CD4-positive, CD25-positive, alpha-beta regulatory T cell (primary cell): Measurements from ENCODE around the gene NEDD8. TPM values are rescaled to one million over a fixed set of nuclear protein-coding genes. Genes with fewer than 3 reads are reported as not detected.

ENCODE experiments used
- ATAC-seq, 2 donors: fragments of 150-1000 bp; cut with Tn5 transposase; one replicate each; pipeline ENCODE4 v1.10.0; 2021; ENCODE audit warnings: low read depth in 2 of 2, moderate number of reproducible peaks in 2 of 2, moderate library complexity in 1 of 2
- DNase-seq, 3 donors: peaks; one replicate each; pipeline versions ENCODE4 v3.0.0 to v3.0.0-alpha.2; 2012 to 2022; ENCODE audit warnings: mixed read lengths in 1 of 3
- H3K27ac ChIP-seq: one replicate; pipeline ENCODE4 v1.7.0; 2013; ENCODE audit warnings: mild to moderate bottlenecking, low read length; ENCODE audit not compliant: insufficient read depth, poor library complexity, severe bottlenecking
- H3K27me3 ChIP-seq: one replicate; pipeline ENCODE4 v1.7.0; 2013; ENCODE audit warnings: low read length; ENCODE audit not compliant: control insufficient read depth, insufficient read depth
- H3K36me3 ChIP-seq: one replicate; pipeline ENCODE4 v1.7.0; 2013; ENCODE audit warnings: mild to moderate bottlenecking, low read length, moderate library complexity; ENCODE audit not compliant: control insufficient read depth, insufficient read depth
- H3K4me1 ChIP-seq: 2 replicates; pipeline ENCODE4 v1.7.0; 2013; ENCODE audit warnings: mild to moderate bottlenecking, low read length; ENCODE audit not compliant: insufficient read depth, control insufficient read depth, poor library complexity, severe bottlenecking
- H3K4me3 ChIP-seq: one replicate; pipeline ENCODE4 v1.7.0; 2013; ENCODE audit warnings: low read depth, mild to moderate bottlenecking, low read length, moderate library complexity
- H3K9me3 ChIP-seq, 2 experiments: 1 replicate in 1 of 2; 2 replicates in 1 of 2; pipeline ENCODE4 v1.7.0; 2013; ENCODE audit warnings: low read length in 2 of 2, mild to moderate bottlenecking in 1 of 2, moderate library complexity in 1 of 2; ENCODE audit not compliant: control insufficient read depth in 2 of 2
- H3K27ac Mint-ChIP-seq, 3 donors: one replicate each; pipeline ENCODE4 v1.8.0; 2020 to 2022; ENCODE audit warnings: mild to moderate bottlenecking in 3 of 3, mixed read lengths in 3 of 3, moderate library complexity in 2 of 3
- H3K27me3 Mint-ChIP-seq: one replicate; pipeline ENCODE4 v1.8.0; 2022; ENCODE audit warnings: mild to moderate bottlenecking, mixed read lengths
- H3K36me3 Mint-ChIP-seq: one replicate; pipeline ENCODE4 v1.8.0; 2020; ENCODE audit warnings: mixed read lengths
- H3K4me1 Mint-ChIP-seq, 4 donors: one replicate each; pipeline ENCODE4 v1.8.0; 2020 to 2022; ENCODE audit warnings: mixed read lengths in 4 of 4, mild to moderate bottlenecking in 1 of 4
- H3K4me3 Mint-ChIP-seq, 4 donors: one replicate each; pipeline ENCODE4 v1.8.0; 2020 to 2022; ENCODE audit warnings: mild to moderate bottlenecking in 4 of 4, mixed read lengths in 4 of 4, moderate library complexity in 3 of 4
- H3K9me3 Mint-ChIP-seq, 7 donors: one replicate each; pipeline ENCODE4 v1.8.0; 2020 to 2022; ENCODE audit warnings: mixed read lengths in 7 of 7, mild to moderate bottlenecking in 3 of 7, moderate library complexity in 2 of 7
- polyA plus RNA-seq, 4 donors: library from polyadenylated mRNA; unstranded; fragments of 300-500 nt; fragmentation: Illumina TruSeq; gene quantifications; one replicate each; pipeline ENCODE4 v1.2.3, GENCODE V29; 2021
- total RNA-seq: library from RNA; stranded (reverse); gene quantifications from one replicate; pipeline ENCODE4 v1.2.3, GENCODE V29; 2022

NEDD8 gene
- total and polyA plus RNA-seq, 5 donors from 2014 or later, result 89.1 to 440 (median 345) TPM

DNA sequence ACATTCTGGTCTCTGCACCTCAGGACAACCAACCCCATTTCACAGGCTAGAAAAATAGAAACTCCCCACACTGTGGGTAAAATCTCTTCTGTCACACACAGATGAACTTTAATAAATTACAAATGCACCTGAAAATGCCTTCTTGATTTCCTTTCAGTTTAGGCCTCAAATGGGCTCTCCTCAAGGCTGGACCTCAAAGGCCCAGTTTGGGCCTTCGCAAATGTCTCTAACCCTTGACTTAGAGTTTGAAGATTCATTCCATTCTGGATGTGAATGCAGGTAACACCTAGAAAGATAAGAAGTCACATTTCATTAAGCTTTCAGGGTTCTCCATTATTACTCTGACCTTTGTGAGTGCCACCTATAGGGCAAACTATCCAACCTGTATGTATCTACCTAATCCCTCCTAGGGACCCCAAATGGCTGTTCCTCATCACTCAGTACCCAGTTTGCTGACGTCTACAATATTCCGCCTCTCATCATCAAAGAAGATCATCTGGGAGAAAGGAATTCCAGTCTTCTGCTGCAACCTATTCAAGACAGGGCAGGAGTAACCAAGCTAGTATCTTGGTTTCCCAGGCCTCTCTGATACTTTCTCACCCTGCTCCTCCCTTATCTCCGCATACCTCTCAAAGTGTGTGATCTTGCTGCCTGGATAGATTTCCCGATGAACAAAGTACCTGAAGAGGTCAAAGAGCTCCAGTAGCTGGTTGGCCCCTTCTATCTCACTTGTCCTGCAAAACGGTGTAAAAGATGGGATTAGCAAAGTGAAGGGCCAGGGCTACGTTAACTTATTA is 18.1 kb downstream of the NEDD8 start:
- ATAC-seq, result peak in 1 of 2 donors; percentile 0
- Histone ChIP-seq H3K27ac (peak overlapping the region; percentile 100), H3K4me3 (peak overlapping the region; percentile 65), H3K27me3 (no peaks in the 10 kb centered on the region), H3K9me3 (no peaks in the 10 kb centered on the region), H3K4me1 (peaks cover 41% of the 10 kb centered on the region), H3K36me3 (peaks cover 39% of the 10 kb centered on the region)
- Mint-ChIP-seq H3K4me1 (peaks cover 7 to 68% (median 45%) of the 10 kb centered on the region in 4 donors), H3K36me3 (peaks cover 26% of the 10 kb centered on the region), H3K27me3 (no peaks in the 10 kb centered on the region), H3K9me3 (peaks cover 0 to 2% (median 0%) of the 10 kb centered on the region in 7 donors), H3K4me3 (peak overlapping the region; percentile 95 to 98 (median 96)), H3K27ac (peak overlapping the region; percentile 99 to 100 (median 99))
- no peak for DNase-seq

GRCh38 chr14:24212924-24213865 is 19.0 kb downstream of the NEDD8 start, which contains the start of gene CHMP4A:
TSS of gene CHMP4A (minus strand) at chr14:24213488. CDS start at chr14:24213439, 49 bp downstream.
- Mint-ChIP-seq H3K4me3 (peak within 1 kb of the TSS; percentile 95 to 98 (median 96)), H3K4me1 (peaks cover 7 to 71% (median 46%) of the 10 kb centered on the region in 4 donors), H3K9me3 (peaks cover 0 to 2% (median 0%) of the 10 kb centered on the region in 7 donors), H3K27ac (peak within 1 kb of the TSS; percentile 99 to 100 (median 99)), H3K36me3 (peaks cover 26% of the 10 kb centered on the region), H3K27me3 (no peaks in the 10 kb centered on the region)
- DNase-seq (peak; percentile 94 to 98 (median 95)), ATAC-seq (peak; percentile 77 to 82)
- Histone ChIP-seq H3K27me3 (no peaks in the 10 kb centered on the region), H3K4me3 (peak within 1 kb of the TSS; percentile 84), H3K4me1 (peaks cover 41% of the 10 kb centered on the region), H3K9me3 (no peaks in the 10 kb centered on the region), H3K27ac (peak within 1 kb of the TSS; percentile 100), H3K36me3 (peaks cover 43% of the 10 kb centered on the region)

DNA sequence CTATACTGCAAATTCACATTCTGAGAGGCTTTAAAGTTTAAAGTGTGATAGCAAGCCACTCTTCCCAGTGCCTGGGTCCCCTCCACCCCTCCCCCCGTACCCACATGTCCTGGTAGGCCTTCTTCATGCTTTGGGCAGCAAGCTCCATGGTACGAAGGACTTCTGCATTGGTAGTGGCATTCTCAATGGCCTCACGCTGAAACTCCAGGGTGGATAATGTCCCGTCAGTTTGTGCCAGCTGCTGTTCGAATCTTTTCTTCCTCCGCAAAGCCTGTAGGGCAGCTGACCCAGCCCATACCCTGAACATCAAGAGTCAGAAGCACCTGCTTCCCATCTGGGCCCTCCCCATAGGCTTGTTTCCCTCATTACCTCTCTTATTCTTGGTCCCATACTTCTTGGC is 20.9 kb downstream of the NEDD8 start:
- Histone ChIP-seq H3K4me1 (peaks cover 39% of the 10 kb centered on the region), H3K27me3 (no peaks in the 10 kb centered on the region), H3K27ac (no peak overlapping the region), H3K36me3 (peaks cover 46% of the 10 kb centered on the region), H3K4me3 (no peak overlapping the region), H3K9me3 (no peaks in the 10 kb centered on the region)
- peak overlapping the region in 2 of 3 donors; percentile 99 to 100 for H3K27ac Mint-ChIP-seq
- DNase-seq (no peak), ATAC-seq (no peak)
- peaks cover 0 to 2% (median 0%) of the 10 kb centered on the region in 7 donors for H3K9me3 Mint-ChIP-seq
- peak overlapping the region; percentile 95 to 98 (median 96) for H3K4me3 Mint-ChIP-seq
- H3K36me3 Mint-ChIP-seq, result peaks cover 40% of the 10 kb centered on the region
- H3K27me3 Mint-ChIP-seq, result no peaks in the 10 kb centered on the region
- peaks cover 6 to 75% (median 53%) of the 10 kb centered on the region in 4 donors for H3K4me1 Mint-ChIP-seq

GRCh38 chr14:24207625-24208024 is 24.5 kb downstream of the NEDD8 start:
- Mint-ChIP-seq H3K4me1 (peaks cover 15 to 63% (median 33%) of the 10 kb centered on the region in 4 donors), H3K36me3 (peaks cover 53% of the 10 kb centered on the region), H3K27ac (no peak overlapping the region), H3K4me3 (no peak overlapping the region), H3K27me3 (no peaks in the 10 kb centered on the region), H3K9me3 (peaks cover 0 to 2% (median 0%) of the 10 kb centered on the region in 7 donors)
- no peak overlapping the region for H3K4me3 ChIP-seq
- no peak for DNase-seq
- H3K9me3 ChIP-seq, result no peaks in the 10 kb centered on the region
- peaks cover 13% of the 10 kb centered on the region for H3K4me1 ChIP-seq
- H3K27ac ChIP-seq, result no peak overlapping the region
- peaks cover 57% of the 10 kb centered on the region for H3K36me3 ChIP-seq
- H3K27me3 ChIP-seq, result no peaks in the 10 kb centered on the region
- ATAC-seq, result no peak

DNA sequence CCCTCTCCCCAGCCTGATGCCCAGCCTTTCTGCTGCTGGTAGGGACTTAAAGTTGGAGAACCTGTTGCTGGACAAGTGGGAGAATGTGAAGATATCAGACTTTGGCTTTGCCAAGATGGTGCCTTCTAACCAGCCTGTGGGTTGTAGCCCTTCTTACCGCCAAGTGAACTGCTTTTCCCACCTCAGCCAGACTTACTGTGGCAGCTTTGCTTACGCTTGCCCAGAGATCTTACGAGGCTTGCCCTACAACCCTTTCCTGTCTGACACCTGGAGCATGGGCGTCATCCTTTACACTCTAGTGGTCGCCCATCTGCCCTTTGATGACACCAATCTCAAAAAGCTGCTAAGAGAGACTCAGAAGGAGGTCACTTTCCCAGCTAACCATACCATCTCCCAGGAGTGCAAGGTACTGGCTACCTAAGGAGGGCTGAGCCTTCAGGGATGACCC is 25.0 kb downstream of the NEDD8 start:
- Mint-ChIP-seq H3K4me1 (peaks cover 15 to 59% (median 31%) of the 10 kb centered on the region in 4 donors), H3K27ac (peak overlapping the region in 1 of 3 donors; percentile 77), H3K27me3 (no peaks in the 10 kb centered on the region), H3K4me3 (peak overlapping the region in 2 of 4 donors; percentile 10 to 15), H3K36me3 (peaks cover 57% of the 10 kb centered on the region), H3K9me3 (peaks cover 0 to 2% (median 0%) of the 10 kb centered on the region in 7 donors)
- Histone ChIP-seq H3K27ac (no peak overlapping the region), H3K4me3 (no peak overlapping the region), H3K4me1 (peaks cover 13% of the 10 kb centered on the region), H3K36me3 (peaks cover 57% of the 10 kb centered on the region), H3K9me3 (no peaks in the 10 kb centered on the region), H3K27me3 (no peaks in the 10 kb centered on the region)
- ATAC-seq (no peak), DNase-seq (no peak)

DNA sequence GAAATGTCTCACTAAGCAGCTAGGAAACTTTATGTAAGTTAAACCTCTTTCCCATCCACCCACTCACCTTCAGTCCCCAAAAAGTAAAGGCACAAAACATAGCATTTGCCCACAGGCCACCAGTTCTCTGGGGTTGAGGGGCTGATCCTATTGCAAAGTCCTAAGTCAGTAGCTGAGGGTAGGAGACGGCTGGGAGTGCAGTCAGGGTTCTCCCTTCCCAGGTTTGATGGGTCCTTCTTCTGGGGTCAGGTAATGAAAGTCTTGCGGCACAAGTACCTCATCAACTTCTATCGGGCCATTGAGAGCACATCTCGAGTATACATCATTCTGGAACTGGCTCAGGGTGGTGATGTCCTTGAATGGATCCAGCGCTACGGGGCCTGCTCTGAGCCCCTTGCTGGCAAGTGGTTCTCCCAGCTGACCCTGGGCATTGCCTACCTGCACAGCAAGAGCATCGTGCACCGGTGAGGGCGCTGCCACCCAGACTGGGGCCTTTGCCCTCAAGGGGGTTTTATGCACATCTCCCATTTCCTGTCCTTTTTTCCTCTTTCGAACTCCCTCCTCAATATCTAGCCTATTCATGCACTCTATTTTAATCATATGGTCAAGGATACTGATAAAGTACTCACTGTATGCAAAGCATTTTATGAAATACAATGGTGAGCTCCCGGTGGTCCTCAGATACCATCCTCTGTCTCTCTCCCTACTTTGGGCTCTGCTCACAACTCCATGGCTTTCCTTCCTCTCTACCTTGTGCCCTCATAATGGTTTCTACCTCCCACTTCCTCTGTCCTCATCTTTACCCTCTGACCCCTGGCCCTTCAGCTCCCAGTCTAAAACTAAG is 25.7 kb downstream of the NEDD8 start:
- no peak for DNase-seq
- Histone ChIP-seq H3K27ac (no peak overlapping the region), H3K4me1 (peaks cover 7% of the 10 kb centered on the region), H3K9me3 (no peaks in the 10 kb centered on the region), H3K4me3 (no peak overlapping the region), H3K36me3 (peaks cover 57% of the 10 kb centered on the region), H3K27me3 (no peaks in the 10 kb centered on the region)
- peaks cover 58% of the 10 kb centered on the region for H3K36me3 Mint-ChIP-seq
- no peak for ATAC-seq
- peak overlapping the region in 1 of 4 donors; percentile 10 for H3K4me3 Mint-ChIP-seq
- peaks cover 15 to 55% (median 28%) of the 10 kb centered on the region in 4 donors for H3K4me1 Mint-ChIP-seq
- peaks cover 0 to 2% (median 0%) of the 10 kb centered on the region in 7 donors for H3K9me3 Mint-ChIP-seq
- H3K27me3 Mint-ChIP-seq, result no peaks in the 10 kb centered on the region
- peak overlapping the region in 2 of 3 donors; percentile 77 to 78 for H3K27ac Mint-ChIP-seq
